HG03103 (cell line): ENCODE results near the gene TMEFF1.

Experiments
- ATAC-seq: cut with Tn5 transposase; IDR thresholded peaks from one replicate; pipeline ENCODE4 v1.9.1; 2021; ENCODE audit warnings: low read depth; ENCODE audit not compliant: unreplicated experiment

The TMEFF1 gene

GRCh38 chr9:100598641-100599145 lies 125.7 kb downstream of the TMEFF1 start:
- peak; percentile 63 for ATAC-seq

DNA sequence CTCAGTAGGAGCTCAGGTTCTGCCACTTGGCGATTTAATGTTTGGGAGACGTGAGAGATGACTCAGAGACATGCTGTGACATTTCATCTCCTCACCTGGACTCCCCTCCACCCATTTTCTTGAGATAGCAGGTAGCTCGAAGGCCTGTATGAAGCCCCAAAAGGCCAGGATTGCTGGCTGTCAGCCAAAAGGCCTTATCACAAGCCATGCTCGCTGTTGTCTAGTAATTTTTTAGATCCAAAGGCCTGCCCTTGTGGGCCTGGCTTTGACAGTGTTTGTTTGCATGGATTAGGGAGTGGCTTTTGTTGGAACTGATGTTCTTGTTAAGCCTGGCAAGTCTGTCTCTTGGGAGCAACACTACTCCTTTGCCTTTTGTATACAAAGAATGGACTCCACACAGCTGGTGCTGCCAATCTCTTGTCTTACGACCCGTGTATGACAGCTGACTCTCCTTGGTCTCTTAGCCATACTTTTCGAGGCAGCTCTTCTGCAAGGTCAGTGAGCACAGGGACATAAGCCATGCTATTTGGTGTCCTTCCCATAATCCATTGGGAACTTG lies 127.7 kb downstream of the TMEFF1 start:
- ATAC-seq = no peak

DNA sequence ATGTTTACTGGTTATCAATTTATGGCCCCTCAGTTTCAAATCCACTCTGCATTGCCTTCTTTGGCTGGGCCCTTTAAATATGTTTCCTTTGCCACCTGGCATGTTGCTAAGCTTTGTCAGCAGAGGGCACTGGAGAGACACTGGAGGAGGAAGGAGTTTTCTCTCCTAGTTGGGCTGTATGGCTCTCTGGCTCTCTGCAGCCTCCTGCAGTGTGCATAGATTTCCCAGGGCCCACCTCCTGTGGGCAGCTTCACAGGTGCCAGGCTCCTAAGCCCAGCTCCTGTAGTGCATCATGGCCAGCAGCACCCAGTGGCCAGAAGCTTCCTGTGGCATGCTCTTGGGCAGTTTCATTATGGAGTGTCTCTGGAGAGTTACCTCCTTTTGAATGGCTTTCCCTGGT lies 128.3 kb downstream of the TMEFF1 start:
- ATAC-seq = peak; percentile 65

DNA sequence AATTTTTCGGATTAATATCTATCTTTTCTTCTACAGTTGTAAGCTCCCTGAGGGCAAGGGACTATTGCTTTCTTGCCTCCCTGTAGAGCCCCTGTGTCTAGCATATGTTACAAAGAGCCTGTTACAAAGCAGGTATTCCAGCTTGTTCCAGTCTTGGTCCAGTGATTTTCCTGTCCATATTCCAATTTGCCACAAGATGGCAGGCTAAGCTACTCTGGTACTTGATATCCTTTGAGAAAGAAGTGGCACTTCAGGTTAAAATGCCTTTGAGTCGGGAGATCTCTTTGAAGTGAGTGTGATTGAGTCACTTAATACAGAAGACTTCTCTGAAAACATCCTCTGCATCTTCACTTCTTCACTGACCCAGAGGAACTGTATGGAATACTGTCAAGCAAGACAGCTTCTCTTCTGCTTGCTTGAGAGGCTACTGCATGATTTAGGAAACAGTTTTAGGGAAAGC lies 129.4 kb downstream of the TMEFF1 start:
- ATAC-seq = no peak

GRCh38 chr9:100605405-100605804 lies 132.5 kb downstream of the TMEFF1 start:
- no peak for ATAC-seq

DNA sequence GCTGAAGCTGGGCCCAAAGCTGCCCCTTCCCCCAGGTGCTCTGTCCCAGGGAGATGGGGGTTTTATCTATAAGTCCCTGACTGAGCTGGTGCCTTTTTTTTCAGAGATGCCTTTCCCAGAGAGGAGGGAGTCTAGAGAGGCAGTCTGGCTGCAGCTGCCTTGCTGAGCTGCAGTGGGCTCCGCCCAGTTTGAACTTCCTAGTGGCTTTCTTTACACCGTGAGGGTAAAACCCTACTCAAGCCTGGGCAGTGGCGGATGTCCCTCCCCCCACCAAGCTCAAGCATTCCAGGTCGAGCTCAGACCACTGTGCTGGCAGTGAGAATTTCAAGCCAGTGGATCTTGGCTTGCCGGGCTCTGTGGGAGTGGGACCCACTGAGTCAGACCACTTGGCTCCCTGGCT lies 146.2 kb downstream of the TMEFF1 start:
- no peak for ATAC-seq

DNA sequence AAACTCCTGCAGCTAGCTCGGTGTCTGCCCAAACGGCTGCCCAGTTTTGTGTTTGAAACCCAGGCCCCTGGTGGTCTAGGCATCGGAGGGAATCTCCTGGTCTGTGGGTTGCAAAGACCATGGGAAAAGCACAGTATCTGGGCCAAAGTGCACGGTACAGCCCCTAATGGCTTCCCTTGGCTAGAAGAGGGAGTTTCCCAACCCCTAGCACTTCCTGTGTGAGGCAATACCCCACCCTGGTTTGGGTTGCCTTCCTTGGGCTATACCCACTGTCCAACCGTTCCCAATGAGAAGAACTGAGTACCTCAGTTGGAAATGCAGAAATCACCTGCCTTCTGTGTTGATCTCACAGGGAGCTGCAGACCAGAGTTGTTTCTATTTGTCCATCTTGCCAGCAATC lies 146.7 kb downstream of the TMEFF1 start:
- ATAC-seq = no peak

DNA sequence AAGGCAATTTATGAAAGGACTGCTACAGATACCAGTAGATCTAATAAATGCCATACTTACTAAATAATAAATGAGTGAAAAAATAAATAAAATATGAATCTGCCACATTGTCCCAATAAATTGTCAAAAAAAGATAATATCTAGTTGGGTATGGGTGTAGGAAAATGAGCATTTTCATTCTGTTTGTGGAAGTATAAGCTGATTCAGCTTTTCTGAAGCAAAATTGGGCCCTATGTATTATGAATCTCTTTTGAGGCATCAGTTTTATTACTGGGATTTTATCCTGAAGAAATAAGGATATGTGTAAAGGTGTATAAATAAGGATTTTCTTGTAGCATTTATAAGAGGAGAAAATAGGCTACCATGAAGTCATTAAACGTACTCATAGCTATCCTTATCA lies 151.0 kb downstream of the TMEFF1 start:
- ATAC-seq = no peak

- ATAC-seq = no peak
Observed at GRCh38 chr9:100626949-100627348, 154.0 kb downstream of the TMEFF1 start.
